Eye (tissue), 1 donor: ENCODE measurements around the gene MEGF8.
A peak's percentile ranks its signal among the peaks of the same experiment; 100 is the strongest.

Source experiments
- DNase-seq: peaks from one replicate; pipeline ENCODE4 v3.0.0-alpha.2; 2015

The MEGF8 gene

DNA sequence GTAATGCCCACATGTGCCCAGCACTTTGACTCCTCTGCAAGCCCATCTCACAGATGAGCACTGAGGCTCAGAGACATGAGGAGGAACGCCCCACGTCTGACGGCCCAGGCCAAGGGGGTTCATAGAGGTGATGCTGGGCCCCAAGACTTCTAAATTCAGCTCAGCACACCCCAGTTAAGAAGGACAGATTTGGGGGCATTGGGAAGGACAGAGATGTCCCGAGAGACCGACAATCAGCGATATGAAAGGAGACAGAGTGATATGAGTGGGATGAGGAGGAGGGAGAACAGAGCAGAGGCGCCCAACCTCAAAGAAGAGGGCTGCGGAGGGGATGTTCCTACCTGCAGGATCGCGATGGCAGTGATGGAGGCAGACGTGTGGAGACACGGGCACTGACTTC, 64.5 kb downstream of the MEGF8 start, which contains the start of gene CNFN:
Gene CNFN, minus strand, starts transcription at position 399 of the 400 bp plus-strand sequence. CDS start 1,260 bp downstream, outside the sequence.
- no peak for DNase-seq

GRCh38 chr19:42392165-42392564, 66.7 kb downstream of the MEGF8 start:
- no peak for DNase-seq

- DNase-seq: no peak
These were observed 69.3 kb downstream of the MEGF8 start for GRCh38 chr19:42394751-42395150.

GRCh38 chr19:42396381-42397262, 71.2 kb downstream of the MEGF8 start:
- peak; percentile 99 for DNase-seq

DNA sequence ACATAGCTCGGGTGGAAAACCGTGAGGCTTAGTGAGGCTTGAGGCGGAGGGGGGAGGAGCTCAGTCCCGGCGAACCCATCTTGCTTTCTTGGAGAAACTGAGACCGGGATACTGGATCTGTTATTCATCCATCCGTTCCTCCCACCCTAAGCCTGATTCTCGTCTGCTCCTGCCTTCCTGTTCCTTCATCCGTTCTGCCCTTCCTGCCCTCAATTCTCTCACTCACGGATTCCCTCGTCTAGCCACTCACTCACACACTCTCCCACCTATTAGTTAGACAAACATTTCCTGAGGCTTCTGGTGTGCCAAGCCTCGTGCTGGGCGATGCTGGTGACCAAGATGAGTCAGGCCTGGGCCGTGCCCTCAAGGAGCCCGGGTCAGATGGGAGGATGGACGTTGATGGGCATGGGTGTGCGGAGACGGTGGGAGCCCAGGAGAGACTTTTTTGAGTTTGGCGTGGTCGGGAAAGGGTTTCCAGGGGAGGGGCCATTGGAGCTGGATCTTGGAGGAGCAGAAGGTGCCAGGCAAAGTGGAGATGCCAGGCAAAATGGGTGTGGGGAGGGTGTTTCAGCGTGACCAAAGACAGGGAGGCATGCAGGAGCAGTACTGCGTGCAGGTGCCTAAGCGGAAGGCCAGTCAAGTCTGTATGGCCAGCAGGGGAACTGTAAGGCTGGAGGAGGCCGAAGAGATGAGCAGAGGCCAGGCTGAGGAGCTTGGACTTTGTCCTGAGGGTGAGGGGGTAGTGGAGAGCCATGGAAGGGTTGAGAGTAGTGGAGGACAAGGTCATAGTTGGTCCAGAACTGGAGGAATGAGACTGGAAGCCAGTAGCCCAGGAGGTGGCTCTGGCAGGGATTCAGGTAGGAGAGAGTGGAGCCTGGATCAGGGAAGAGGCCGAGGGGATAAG, 72.1 kb downstream of the MEGF8 start:
- DNase-seq: no peak

- no peak for DNase-seq
These were observed 75.0 kb downstream of the MEGF8 start for GRCh38 chr19:42400404-42400803.

- DNase-seq: peak; percentile 96
These were observed 76.2 kb downstream of the MEGF8 start for GRCh38 chr19:42401365-42402303.

GRCh38 chr19:42402376-42403116, 77.1 kb downstream of the MEGF8 start:
- peak; percentile 26 for DNase-seq

DNA sequence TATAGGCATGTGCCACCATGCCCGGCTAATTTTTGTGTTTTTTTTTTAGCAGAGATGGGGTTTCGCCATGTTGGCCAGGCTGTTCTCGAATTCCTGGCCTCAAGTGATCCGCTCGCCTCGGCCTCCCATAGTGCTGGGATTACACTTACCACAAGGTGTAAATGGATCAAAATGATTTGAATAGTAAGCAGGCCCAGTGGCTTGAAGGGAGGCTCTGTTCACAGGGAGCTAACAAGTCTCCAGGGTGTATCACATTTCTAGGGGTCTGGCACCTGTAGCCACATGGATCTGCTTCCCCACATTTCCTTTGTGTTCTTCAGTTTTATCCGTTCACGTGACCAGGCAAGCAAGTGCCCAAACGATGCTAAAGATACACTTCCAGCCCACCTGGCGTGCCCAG, 78.2 kb downstream of the MEGF8 start:
- DNase-seq: no peak

- no peak for DNase-seq
These were observed 80.7 kb downstream of the MEGF8 start for GRCh38 chr19:42406111-42406510.

- DNase-seq: no peak
These were observed 81.8 kb downstream of the MEGF8 start for GRCh38 chr19:42407085-42407815.

- DNase-seq: no peak
These were observed 82.4 kb downstream of the MEGF8 start for GRCh38 chr19:42407816-42408175.

- DNase-seq: peak; percentile 22
These were observed 84.0 kb downstream of the MEGF8 start for GRCh38 chr19:42409477-42409876.

DNA sequence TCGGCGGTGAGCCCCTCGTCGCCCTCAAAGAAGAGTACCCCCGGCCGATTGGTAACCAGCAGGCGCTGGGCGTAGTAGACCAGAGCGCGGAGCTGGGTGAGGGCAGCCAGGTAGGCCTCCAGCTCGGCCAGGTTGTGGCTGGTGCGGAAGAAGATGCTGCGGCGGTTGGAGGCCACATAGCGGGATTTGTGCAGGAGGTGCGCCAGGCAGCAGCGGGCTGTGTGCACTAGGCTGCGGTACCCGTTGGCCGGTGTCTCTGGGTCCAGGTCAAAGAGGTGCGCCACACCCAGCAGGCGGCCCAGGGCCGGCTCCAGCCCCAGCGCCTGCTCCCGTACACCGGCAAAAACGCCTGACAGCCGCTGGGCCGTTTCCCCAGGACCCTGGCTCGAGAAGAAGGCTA, 84.9 kb downstream of the MEGF8 start:
- DNase-seq: no peak

- DNase-seq: no peak
These were observed 86.2 kb downstream of the MEGF8 start for GRCh38 chr19:42411581-42412178.

DNA sequence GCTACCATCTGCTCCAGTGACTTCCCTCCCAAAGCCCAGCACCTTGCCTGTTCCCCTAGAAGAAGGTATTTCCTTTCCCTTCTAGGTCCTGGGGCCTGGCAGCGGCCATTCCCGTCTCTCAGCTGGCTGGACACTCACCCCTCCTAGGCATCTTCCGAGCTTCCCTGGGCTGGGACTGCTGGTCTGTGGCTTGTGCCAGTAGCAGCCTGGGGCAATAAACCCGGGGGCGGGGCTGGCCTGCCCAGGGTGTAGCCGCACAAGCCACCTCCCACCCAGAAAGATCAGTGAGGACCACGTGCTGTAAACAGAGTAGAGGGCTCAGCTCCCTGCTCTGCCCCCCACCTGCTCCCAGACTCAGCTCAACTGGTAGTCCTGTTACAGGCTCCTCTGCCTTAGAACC, 86.8 kb downstream of the MEGF8 start:
- peak; percentile 27 for DNase-seq

- peak; percentile 22 for DNase-seq
These were observed 87.2 kb downstream of the MEGF8 start for GRCh38 chr19:42412661-42413076.

DNA sequence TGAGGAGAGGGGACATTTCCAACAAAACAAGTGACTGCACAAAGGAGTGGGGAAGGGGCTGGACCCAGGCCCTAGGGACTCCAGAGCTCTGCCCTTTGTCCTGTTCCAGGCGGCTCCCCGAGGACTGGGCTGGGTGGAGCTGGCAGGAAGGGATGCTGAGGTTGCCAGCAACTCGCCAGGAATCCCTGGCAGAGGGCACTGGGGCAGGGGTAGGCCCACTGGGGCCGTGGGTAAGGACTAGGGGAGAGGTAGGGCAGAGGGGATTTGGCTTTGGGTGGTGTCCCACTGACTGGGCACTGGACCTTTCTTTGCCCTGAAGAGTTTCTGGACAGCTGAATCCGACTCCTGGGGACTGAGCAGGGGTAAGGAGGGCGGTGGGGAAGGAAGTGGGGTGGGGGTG, 93.9 kb downstream of the MEGF8 start:
- DNase-seq: no peak

- DNase-seq: no peak
These were observed 94.7 kb downstream of the MEGF8 start for GRCh38 chr19:42420055-42420544.

DNA sequence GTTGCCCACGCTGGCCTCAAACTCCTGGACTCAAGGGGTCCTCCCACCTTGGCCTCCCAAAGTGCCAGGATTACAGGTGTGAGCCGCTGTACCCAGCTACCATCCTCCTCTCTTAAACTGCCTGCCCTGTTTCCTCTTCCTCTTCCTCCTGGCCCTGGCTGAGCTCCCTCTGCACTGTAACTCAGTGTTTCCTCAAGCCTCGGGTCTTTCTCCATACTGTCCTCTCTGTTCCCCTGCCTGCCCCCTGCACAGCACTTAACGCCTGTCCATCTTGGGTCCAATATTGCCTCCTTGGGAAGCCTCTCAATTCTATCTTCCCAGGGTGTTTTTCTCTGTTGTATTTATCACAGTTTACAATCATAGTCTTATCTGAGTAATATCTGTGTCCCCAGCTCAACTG, 95.7 kb downstream of the MEGF8 start:
- no peak for DNase-seq
